B cell (primary cell): ENCODE data around the gene SDC4.

Source experiments
- CTCF ChIP-seq: fragments of 200-600 bp; IDR thresholded peaks from one replicate; pipeline ENCODE4 v1.8.0; 2022; ENCODE audit warnings: antibody characterized with exemption, mild to moderate bottlenecking
- EZH2 ChIP-seq: IDR thresholded peaks from 2 replicates; pipeline ENCODE4 v1.6.1; 2012; ENCODE audit warnings: borderline replicate concordance, low read depth, mild to moderate bottlenecking, moderate library complexity, low read length; ENCODE audit not compliant: insufficient read depth, poor library complexity, severe bottlenecking

DNA sequence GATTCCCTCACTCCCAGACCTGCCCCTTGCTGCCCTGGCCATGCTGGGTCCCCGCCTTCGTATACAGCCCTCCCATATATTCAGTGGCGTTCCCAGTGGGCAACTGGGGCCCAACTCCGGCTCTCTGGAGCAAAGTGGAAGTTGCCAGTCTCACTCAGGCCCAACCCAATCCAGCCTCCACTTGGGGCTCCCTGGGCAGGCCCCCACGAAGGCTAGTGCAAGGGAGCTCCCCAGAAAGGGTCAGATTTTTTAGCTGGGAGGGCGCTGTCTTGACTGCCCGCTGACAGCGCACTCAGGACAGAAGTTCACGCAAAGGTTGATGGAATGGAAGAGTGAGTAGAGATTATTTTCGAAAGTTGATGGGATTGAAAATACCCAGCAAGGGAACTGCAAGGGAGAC lies 24.0 kb upstream of the SDC4 start:
- TF ChIP-seq CTCF (no peak), EZH2 (no peak)
